CMK (cell line): ENCODE measurements around the gene EHMT1.

Experiments used
- DNase-seq: peaks from one replicate; pipeline ENCODE4 v3.0.0-alpha.2; 2010; ENCODE audit warnings: low read depth

EHMT1 gene

DNA sequence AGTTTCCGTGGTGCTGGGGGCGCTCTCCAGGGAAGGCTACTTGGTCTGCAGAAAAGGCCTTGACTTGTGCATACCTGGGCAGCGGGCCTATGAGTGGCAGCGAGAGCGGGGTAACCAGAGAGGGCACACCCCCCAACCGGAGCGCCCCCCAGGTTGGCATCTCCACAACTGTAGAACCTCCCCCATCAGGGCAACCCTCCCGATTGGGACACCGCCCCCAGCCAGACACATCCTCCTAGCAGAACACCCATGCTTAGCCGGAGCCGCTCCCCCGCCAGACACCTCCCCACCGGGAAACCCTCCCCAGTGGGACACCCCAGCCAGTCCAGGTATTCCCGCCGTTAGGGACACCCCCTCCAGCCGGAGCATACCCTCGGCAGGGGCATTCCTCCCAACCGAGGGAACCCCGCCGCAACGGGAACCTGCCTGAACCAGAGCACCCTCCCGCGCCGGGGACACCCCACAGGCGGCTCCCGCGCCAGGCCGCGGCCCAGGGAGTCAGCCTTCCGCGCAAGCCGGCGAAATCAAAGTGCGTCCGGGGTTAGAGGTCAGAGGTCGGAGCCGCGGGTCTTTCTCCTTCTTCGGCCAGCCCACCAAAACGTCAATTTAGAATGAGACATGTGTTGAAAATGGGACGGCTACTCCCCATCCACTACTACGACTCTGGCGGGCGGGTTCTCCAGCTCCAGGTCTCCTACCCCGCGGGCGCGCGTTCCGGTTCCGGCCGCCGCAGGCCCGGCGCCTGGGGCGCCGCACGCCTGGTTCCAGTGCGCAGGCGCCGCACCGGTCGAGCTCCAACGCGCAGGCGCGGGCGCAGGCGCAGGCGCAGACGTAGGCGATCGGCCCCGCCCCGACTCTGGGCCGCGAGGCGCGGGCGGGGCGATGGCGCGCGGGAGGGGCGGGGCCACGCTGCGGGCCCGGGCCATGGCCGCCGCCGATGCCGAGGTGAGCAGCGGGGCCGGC lies at the start of gene EHMT1:
Gene EHMT1, plus strand, starts transcription at position 901 of the 963 bp plus-strand sequence. Its CDS starts 24 bp downstream, at position 925.
- DNase-seq: peak; percentile 64

DNA sequence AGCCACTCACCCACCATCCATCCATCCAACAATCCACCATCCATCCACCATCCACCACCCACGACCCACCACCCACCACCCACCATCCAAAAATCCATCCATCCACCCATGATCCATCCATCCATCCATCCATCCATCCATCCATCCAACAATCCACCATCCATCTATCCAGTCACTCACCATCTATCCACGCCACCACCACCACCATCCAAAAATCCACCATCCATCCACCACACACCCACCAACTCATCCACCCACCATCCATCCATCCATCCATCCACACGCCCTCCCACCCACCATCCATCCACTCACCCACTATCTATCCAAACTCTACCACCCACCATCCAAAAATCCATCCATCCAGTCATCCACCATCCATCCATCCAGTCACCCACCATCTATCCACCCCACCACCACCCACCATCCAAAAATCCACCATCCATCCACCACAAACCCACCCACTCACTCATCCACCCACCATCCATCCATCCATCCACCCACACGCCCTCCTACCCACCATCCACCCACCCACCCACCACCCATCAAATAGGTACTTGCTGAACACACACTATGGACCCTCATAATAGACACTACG lies 49.1 kb upstream of the EHMT1 start:
- no peak for DNase-seq

DNA sequence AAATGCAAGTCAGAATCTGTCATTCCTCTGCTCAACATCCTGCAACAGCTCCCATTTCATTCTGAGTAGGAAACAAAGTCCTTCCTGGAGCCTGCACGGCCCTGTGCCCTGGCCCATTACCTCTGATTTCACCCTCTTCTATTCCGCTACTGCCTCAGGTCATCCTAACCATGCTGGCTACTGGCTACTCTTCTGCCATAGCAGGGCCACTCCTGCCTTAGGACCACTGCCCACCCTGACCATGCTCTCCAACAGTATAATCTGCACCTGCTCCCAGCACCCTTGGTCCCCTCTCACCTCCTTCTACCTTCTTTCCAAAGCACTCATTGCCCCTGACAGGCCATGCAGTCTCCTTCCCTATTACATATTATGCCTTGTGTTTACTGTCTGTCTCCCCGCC lies 48.2 kb upstream of the EHMT1 start:
- DNase-seq: no peak

DNA sequence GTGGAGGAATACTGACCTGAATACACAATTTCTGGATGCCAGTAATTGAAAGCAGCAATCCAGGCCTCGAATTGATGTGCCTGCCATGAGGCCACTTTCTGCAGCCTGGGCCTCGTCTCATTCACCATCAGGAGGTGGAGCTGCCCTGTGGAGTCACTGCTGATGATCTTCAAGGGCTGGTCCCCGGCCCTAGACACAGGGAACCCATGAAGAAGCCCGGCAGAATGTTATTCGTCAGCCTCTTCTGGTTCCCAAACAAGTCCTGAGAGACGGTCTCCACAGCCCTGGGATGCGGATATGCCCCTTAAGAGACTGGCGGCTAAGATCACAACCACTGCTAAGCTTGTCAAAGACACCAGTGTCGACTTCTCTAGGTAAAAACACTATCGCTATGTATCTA lies 44.6 kb upstream of the EHMT1 start:
- no peak for DNase-seq

DNA sequence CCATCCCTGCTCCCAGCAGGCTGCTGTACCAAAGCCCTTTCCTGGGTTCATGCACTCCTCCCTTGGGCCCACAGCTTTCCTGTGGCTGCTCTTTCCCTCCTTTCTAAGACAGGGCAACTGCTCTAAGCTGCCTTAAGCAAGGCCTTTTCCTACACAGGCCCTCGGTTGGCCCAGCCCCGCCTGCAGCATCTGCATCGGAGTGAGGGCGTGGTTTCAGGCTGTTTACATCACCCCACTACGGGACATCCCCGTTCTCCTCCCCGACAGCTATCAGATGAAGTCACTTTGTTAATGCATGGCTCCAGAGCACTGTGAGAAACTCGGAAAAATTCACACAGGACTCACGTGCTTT lies 43.5 kb upstream of the EHMT1 start:
- no peak for DNase-seq

DNA sequence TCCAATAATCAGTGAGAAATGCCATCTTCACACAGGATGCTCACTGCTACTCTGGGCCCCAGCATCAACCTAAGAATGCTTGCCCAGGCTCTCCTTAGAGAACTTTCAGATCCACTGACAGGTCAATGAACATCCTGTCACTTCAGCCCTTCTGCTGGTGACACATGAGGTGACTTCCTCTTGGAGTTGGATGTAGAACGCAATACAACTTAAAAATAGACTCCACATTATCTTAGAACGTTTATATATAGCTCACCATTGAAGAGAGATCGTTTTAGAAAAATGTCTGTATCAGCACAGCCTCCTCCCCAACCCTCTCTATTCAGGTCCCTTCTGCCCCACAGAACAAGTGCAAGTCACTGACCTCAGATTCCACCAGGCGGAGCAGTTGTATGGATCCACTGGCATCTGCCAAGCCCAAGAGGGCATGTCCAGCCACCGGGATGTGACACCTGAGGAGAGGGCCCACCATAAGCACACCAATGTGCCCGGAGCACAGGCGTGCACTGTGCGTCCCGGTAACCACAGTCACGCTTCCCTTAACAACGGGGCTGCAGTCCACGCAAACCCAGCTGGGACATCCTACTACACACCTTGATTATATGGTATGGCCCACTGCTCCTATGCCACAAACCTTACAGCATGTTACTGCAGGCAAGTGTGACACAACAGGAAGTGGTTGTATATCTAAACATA lies 42.9 kb upstream of the EHMT1 start:
- no peak for DNase-seq

DNA sequence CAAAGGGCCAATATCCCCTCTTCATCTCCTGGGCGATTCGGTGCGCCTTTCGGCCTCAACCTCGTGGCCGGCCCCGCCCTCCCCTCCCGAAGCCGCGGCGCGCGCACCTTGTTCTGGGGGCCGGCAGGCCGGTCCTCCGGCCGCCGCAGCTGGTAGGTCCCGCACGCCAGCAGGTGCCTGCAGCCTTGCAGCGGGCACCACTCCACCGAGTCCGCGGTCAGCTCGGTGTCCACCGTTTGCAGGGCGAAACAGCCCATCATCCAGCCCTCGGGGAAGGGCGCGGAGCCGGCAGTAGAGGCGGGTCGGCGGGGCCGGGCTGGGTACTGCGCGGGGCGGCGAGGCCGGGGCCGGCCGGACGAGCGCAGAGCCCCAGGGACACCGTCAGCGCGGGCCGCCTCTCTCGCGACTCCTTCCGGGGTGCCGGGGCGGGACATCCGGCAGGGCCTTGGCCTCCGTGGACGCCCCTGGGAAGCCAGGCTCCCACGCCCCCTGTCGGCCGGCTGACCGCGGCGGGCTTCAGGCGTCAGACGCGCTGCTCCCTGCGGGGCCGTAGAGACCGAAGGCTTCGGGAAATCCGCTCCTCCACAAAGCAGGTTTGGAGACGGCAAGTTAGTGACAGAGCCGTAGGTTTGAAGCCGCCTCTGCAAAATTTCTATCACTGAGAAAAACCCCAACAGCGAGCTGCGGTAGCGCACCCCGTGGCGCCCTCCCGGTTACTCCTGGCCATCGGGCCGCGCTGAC lies 40.1 kb upstream of the EHMT1 start, which contains the start of gene DPH7:
Gene DPH7, minus strand, starts transcription at position 408 of the 741 bp plus-strand sequence. Its CDS starts 148 bp downstream, at position 260.
- DNase-seq: peak; percentile 73

DNA sequence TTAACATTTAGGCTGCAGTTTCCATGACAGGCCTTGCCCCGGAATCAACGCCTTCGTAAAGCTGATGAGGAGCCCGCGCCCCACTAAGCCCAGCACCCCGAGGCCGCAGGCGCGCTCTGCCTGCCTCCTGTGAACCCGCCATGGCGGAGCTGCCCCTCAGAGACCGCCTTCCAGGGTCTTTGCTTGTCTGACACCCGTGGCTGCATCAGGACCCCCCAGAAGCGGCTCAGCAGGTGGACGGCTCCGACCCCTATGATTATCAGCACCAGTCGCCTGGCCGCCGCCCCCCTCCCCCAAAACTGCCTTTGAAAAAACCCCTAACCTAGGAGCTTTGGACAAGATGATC lies 39.6 kb upstream of the EHMT1 start:
- DNase-seq: no peak

DNA sequence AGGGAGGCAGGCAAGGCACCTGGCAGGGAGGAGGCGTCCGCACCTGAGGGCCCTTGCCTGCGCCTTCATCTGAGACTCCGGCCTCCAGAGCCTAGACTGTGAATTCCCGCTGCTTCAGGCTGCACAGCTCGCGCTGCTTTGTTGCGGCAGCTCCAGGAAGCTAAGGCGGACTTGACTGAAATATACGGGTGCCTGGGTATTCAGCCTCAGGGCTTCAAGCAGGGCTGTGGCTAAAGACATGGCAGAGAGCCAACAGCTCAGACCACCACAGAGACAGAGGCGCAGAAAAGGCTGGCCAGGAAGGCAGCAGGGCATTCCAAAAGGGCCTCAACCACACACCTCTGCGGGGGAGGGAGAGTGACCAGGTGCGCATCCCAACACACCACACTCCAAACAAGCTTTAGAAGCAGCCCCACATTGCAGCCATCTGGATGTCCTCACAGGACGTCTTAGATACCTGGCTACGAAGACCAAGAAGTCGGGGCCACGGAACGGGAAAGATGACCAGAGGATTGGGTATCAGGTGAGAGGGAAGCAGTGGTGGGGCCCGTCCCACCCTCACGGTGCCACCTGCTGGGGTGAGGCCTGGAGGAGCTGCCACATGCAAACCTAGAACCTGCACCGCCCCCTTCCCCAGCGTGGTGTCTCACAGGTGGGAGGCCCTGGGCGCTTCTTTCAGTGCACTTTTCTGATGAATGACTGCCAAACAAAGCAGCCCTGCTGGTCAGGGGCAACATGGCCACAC lies 38.4 kb upstream of the EHMT1 start:
- DNase-seq: no peak

DNA sequence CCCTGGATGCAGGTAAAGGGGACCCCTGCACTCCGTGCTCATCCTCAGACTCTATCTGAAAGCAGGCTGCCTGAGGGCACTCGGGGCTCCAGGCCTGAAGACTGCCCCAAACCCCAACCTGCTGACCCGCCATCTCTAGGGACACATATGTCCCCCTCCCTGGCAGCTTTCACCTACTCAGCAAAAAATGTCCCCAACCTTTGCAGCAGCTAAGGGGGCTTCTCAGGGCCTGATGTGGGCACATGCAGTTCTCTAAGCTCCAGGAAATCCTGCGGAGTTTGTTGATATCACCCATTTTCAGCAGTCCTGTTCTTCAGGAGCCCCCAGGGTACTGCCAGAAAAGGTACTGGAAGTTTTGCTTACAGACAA lies 37.9 kb upstream of the EHMT1 start:
- DNase-seq: no peak

DNA sequence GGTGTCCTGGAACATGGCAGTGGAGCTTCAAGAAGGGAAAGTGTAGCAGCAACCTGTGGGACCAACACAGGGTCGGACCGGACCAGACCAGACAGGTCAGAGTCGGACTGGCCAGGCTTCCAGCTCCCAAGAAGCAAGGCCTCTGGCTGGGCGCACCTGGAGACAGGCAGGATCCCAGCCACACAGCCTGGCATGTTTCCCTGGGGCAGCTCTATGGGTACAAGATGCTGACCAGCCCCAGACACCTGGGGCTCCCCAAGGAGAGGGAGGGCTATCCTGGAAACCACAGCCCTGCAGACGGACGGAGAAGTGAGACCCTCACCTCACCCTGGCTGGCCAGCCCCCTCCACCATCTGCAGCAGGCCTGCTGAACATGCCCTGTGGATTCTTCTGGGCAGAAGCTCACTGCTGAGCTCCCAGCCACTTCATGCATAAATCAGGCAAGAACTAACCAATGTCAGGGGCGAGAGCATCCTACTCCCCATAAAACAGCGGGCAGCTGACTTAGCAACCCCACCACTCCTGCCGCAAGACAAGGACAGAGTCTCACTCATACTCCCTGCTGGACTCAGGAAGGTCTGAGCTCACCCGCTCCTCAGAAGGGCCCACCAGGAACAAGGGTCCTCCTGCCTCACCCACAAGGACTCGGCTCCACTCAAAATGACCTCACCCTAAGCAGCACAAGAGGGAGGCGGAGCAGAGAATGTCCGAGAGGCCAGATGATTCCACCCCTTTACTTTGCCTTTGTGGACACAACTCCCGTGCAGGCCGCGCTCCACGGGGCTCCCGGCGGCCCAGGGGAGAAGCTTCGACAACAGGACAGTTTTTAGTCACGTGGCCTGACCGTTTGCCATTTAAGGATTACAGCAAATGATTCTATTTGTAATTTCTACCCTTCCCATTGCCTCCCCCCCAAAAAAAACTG lies 37.2 kb upstream of the EHMT1 start:
- no peak for DNase-seq

DNA sequence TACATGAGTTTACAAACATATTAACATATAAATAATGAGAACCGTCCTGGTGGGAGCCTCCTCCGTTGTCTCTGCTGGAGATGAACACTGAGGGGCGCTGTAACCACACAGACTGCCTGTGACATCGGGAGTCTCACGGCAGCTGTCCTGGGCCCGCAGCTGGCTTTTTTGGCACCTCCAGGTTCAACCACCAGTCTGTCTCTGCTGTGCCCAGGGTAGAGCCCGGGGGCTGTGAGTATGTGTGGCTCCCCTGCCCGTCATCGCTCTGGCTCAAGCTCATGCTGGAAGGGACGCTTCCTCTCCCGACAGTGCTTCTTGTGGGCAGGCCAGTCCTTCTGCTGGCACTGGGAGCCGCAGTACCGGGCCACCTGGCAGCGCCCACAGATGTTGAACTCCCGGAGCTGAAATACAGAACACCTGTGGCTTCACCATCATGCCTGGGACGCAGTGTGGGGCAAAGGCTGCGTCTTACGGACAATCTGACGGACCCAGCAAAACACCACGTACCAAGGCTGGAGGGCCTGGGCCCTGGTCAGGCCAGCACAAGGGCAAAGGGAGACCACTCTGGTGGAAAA lies 36.4 kb upstream of the EHMT1 start:
- no peak for DNase-seq

DNA sequence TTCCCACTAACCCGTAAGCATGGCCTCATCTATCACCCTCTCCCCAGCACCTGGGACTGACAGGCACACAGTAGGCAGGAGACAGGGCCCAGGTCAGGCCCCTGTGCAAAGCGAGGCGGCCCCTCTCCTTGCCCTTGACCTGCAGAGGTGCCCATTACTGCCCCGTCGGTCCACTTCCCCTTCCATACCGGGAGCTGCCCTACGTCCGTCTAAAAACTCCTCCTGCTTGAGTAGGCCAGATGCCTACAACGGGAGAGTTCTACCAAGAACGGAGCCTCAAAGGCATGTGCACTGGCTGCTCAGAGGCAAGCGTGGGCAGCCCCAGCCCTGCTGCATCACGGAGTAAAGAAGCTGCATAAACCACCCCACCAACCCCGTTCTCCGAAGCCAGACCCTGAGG lies 35.5 kb upstream of the EHMT1 start:
- no peak for DNase-seq

DNA sequence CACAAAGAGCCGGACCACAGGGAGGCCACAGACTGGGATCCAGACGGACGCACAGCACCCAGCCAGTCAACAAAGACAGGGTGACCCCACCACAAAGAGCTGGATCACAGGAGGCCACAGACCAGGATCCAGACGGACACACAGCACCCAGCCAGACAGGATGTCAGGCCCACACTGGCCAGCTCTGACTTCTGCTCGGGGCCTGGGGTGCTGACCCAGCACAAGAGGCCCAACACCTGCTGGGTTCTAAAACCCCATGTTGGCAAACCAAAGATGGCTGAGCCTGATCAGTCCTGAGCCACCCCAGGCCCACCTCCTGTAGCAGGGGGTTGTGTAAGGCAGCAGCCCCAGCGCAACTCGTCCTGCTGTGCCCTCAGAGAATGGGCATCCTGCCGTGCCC lies 34.8 kb upstream of the EHMT1 start:
- DNase-seq: no peak

DNA sequence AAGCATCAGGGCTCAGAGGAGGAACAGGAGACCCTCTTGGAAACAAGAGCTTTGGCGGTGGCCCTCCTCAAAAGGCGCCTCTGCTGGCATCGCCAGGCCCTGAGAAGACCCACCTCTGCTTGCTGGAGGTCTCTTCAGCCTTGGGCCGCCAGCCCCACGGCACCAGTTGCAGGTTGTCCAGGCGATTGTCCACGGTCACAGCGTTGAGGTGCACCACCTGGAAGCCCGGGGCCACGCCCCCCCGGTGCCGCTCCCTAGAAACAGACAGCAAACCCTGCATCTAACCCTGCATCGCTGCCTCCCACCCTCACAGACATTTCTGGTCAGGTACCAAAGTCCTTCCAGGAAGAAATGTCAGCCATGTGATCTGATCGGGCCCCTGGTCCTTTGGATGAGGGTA lies 32.0 kb upstream of the EHMT1 start:
- DNase-seq: no peak

DNA sequence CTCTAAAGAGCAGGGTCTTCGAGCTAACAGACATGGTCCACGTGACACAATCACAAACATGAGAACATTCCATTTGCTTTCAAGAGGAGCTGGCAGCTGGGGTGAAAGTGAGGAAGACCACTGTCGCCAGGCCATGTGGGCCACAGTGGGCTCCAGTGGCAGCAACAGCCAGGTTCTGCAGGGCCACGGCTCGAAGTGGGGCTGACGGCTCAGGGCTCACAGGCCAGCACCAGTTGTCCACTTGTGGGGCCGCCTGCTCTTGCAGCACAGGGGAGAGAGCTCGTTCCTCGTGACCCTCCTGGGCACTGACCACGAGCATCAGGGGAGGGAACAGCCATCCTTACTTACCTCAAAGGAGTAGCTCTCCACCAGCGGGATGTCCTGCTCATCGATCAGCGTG lies 30.5 kb upstream of the EHMT1 start:
- no peak for DNase-seq

DNA sequence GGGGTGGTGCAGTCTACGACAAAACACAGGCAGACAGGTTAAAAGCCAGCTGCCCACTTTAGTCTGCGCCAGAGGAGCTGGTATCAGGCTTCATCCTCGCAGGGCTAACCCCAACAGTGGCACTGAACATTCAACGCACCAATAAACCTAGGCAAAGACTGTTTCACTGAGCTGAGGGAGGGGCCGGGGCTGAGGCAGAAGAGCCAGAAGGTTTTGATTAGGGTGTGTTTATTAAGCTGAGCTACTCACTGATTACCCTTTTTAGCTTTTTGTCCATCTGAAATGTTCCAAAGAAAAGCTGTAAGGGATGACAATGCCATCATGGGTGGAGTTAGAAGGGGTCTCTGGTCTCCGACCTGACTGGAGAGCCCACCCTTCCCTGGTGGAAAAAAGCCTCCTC lies 29.9 kb upstream of the EHMT1 start:
- DNase-seq: no peak

DNA sequence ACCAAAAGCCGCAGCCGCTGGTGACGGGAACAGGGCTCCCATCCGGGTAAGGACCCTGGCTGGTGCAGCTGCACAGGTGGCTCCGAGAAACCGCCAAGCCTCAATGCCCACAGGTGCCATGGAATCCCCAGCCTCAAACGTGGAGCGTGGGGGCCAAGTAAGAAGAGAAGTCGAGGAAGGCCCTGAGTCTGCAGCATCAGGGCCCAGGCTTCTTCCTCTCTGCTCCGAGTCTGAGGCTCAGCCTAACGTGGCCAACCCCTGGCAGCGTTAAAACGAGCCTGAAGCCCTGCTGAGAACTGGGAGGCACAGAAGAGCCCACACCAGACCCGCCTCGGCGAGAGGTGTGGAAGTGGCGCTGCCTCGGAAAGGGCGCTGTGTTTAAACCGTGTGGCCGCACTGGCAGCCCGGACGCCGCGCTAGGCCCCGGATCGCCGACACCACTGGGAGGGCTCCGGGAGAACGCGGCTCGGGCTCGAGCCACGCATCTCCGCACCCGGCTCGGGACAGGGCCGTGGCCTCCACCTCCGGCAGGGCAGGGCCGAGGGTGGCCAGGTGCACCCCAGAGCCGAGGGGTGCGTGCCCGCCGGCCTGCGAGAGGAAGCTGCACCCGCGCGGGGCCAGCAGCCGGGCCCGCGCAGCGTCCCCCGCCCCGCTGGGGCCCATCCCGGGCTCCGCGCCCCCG lies 29.2 kb upstream of the EHMT1 start:
- DNase-seq: no peak

DNA sequence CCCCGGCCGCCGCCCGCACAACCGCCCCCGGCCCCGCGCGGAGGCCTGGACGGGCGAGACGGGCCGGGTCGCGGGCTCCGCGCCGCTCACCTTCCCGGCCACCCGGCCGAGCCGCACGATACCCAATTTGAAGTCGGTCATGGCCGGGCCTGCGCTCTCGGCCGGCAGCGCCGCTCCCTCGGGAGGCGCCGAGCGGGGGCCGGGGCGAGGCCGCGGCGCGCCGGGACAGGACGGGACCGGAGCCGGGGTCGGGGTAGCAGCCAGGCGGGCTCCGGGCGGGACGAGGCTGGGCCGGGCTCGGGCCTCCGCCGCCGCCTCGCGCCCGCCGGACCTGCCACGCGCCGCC lies 28.7 kb upstream of the EHMT1 start:
- no peak for DNase-seq
